Natural killer cell (primary cell): ENCODE measurements around the gene PSME2. TPM values are rescaled to one million over a fixed set of nuclear protein-coding genes. Genes with fewer than 3 reads are reported as not detected.
A peak's percentile ranks its signal among the peaks of the same experiment; 100 is the strongest.

Experiments
- ATAC-seq, 3 donors: fragments of 150-1000 bp in 2 of 3; fragments of 200-7000 bp in 1 of 3; cut with Tn5 transposase; 1 replicate in 1 of 3; 2 replicates in 2 of 3; pipeline ENCODE4 v1.10.0; 2021; ENCODE audit warnings: mild to moderate bottlenecking in 2 of 3, moderate library complexity in 2 of 3
- DNase-seq, 2 donors: peaks; one replicate each; pipeline versions ENCODE4 v3.0.0 to v3.0.0-alpha.2; 2013 to 2021; ENCODE audit warnings: mixed read lengths in 1 of 2
- H3K27ac ChIP-seq: one replicate; pipeline ENCODE4 v1.5.1; 2013; ENCODE audit warnings: mild to moderate bottlenecking, low read length
- H3K27me3 ChIP-seq: one replicate; pipeline ENCODE4 v1.6.1; 2013; ENCODE audit warnings: low read length; ENCODE audit not compliant: control insufficient read depth, insufficient read depth
- H3K36me3 ChIP-seq: one replicate; pipeline ENCODE4 v1.6.1; 2013; ENCODE audit warnings: low read length; ENCODE audit not compliant: control insufficient read depth, insufficient read depth
- H3K4me1 ChIP-seq: one replicate; pipeline ENCODE4 v1.6.1; 2013; ENCODE audit warnings: low read length; ENCODE audit not compliant: control insufficient read depth, insufficient read depth
- H3K4me3 ChIP-seq: one replicate; pipeline ENCODE4 v1.5.1; 2013; ENCODE audit warnings: low read length
- H3K9me3 ChIP-seq: one replicate; pipeline ENCODE4 v1.6.1; 2013; ENCODE audit warnings: low read length; ENCODE audit not compliant: control insufficient read depth, insufficient read depth
- H3K27ac Mint-ChIP-seq, 2 donors: one replicate each; pipeline ENCODE4 v1.8.0; 2022; ENCODE audit warnings: mild to moderate bottlenecking in 2 of 2, mixed read lengths in 2 of 2, moderate library complexity in 1 of 2
- H3K27me3 Mint-ChIP-seq, 2 donors: one replicate each; pipeline ENCODE4 v1.8.0; 2022; ENCODE audit warnings: low read depth in 2 of 2, mixed read lengths in 2 of 2
- H3K36me3 Mint-ChIP-seq: one replicate; pipeline ENCODE4 v1.8.0; 2022; ENCODE audit warnings: mixed read lengths
- H3K4me1 Mint-ChIP-seq, 2 donors: one replicate each; pipeline ENCODE4 v1.8.0; 2022; ENCODE audit warnings: mixed read lengths in 2 of 2
- H3K4me3 Mint-ChIP-seq: one replicate; pipeline ENCODE4 v1.8.0; 2022; ENCODE audit warnings: mild to moderate bottlenecking, moderate library complexity, mixed read lengths
- H3K9me3 Mint-ChIP-seq, 2 donors: one replicate each; pipeline ENCODE4 v1.8.0; 2022; ENCODE audit warnings: mixed read lengths in 2 of 2
- CTCF ChIP-seq: fragments of 200-600 bp; IDR thresholded peaks from one replicate; pipeline ENCODE4 v1.8.0; 2022; ENCODE audit warnings: antibody characterized with exemption
- WGBS: methylation state at CpG from one replicate; pipeline ENCODE4 v1.1.7; 2013; ENCODE audit warnings: missing lambda C conversion rate; ENCODE audit not compliant: insufficient coverage; 5-methylcytosine and 5-hydroxymethylcytosine counted together
- intact Hi-C: fragments of 100-400 bp; cut with micrococcal nuclease; formaldehyde crosslinking; loops from one replicate; pipeline ENCODE4 v1.14.2; 2022
- total RNA-seq, 4 donors: library from RNA; stranded (reverse); fragments of 120-200 nt in 1 of 4; gene quantifications; one replicate each; pipeline versions ENCODE4 v1.2.3 to v1.2.4, GENCODE V29; 2013 to 2022

Gene PSME2
- total RNA-seq, 3 donors from 2014 or later (not counting 1 experiment from before 2014, with no cell fraction given): 193 to 237 (median 234) TPM

GRCh38 chr14:24156840-24157239, 10.4 kb upstream of the PSME2 start:
- ATAC-seq (no peak), DNase-seq (no peak)
- Histone ChIP-seq H3K27me3 (no peaks in the 10 kb centered on the region), H3K4me3 (no peak overlapping the region), H3K27ac (no peak overlapping the region), H3K36me3 (peaks cover 64% of the 10 kb centered on the region), H3K4me1 (peaks cover 10% of the 10 kb centered on the region), H3K9me3 (no peaks in the 10 kb centered on the region)
- TF ChIP-seq CTCF: no peak
- intact Hi-C loops: no loop called here
- 92% methylated on average over 1 of the region's 1 CpG for WGBS
- Mint-ChIP-seq H3K9me3 (no peaks in the 10 kb centered on the region), H3K4me1 (peaks cover 13 to 22% of the 10 kb centered on the region in 2 donors), H3K4me3 (no peak overlapping the region), H3K27ac (no peak overlapping the region), H3K27me3 (no peaks in the 10 kb centered on the region), H3K36me3 (no peaks in the 10 kb centered on the region)

GRCh38 chr14:24155100-24155499, 8.7 kb upstream of the PSME2 start:
- Mint-ChIP-seq H3K27ac (peak overlapping the region in 1 of 2 donors; percentile 56), H3K4me3 (no peak overlapping the region), H3K27me3 (no peaks in the 10 kb centered on the region), H3K9me3 (no peaks in the 10 kb centered on the region), H3K36me3 (no peaks in the 10 kb centered on the region), H3K4me1 (peaks cover 10 to 15% of the 10 kb centered on the region in 2 donors)
- H3K36me3 ChIP-seq: peaks cover 74% of the 10 kb centered on the region
- H3K4me3 ChIP-seq: no peak overlapping the region
- peaks cover under 1% of the 10 kb centered on the region for H3K4me1 ChIP-seq
- no peak overlapping the region for H3K27ac ChIP-seq
- H3K9me3 ChIP-seq: no peaks in the 10 kb centered on the region
- DNase-seq: no peak
- intact Hi-C loops: no loop called here
- no peaks in the 10 kb centered on the region for H3K27me3 ChIP-seq
- WGBS: 97% methylated on average over 10 of the region's 10 CpGs
- TF ChIP-seq CTCF: no peak
- no peak for ATAC-seq

- H3K4me3 ChIP-seq: no peak overlapping the region
- H3K27me3 Mint-ChIP-seq: no peaks in the 10 kb centered on the region
- H3K4me1 ChIP-seq: peaks cover 12% of the 10 kb centered on the region
- intact Hi-C loops: no loop called here
- WGBS: 98% methylated on average over 16 of the region's 16 CpGs
- ATAC-seq (no peak), DNase-seq (no peak)
- H3K27me3 ChIP-seq: no peaks in the 10 kb centered on the region
- H3K4me1 Mint-ChIP-seq: peaks cover 33 to 43% of the 10 kb centered on the region in 2 donors
- no peak overlapping the region for H3K27ac Mint-ChIP-seq
- peaks cover 58% of the 10 kb centered on the region for H3K36me3 ChIP-seq
- no peaks in the 10 kb centered on the region for H3K36me3 Mint-ChIP-seq
- H3K4me3 Mint-ChIP-seq: no peak overlapping the region
- H3K9me3 ChIP-seq: no peaks in the 10 kb centered on the region
- no peak for TF ChIP-seq CTCF
- H3K9me3 Mint-ChIP-seq: no peaks in the 10 kb centered on the region
- no peak overlapping the region for H3K27ac ChIP-seq
These were observed 5.1 kb upstream of the PSME2 start for GRCh38 chr14:24151404-24152080.

GRCh38 chr14:24150993-24151392, 4.6 kb upstream of the PSME2 start:
- peaks cover 54% of the 10 kb centered on the region for H3K36me3 ChIP-seq
- intact Hi-C loops: no loop called here
- H3K27me3 Mint-ChIP-seq: no peaks in the 10 kb centered on the region
- no peaks in the 10 kb centered on the region for H3K9me3 Mint-ChIP-seq
- DNase-seq (no peak), ATAC-seq (no peak)
- H3K27me3 ChIP-seq: no peaks in the 10 kb centered on the region
- H3K4me1 Mint-ChIP-seq: peaks cover 34 to 49% of the 10 kb centered on the region in 2 donors
- no peak for TF ChIP-seq CTCF
- H3K9me3 ChIP-seq: no peaks in the 10 kb centered on the region
- peaks cover 16% of the 10 kb centered on the region for H3K4me1 ChIP-seq
- H3K4me3 Mint-ChIP-seq: no peak overlapping the region
- H3K27ac ChIP-seq: no peak overlapping the region
- H3K27ac Mint-ChIP-seq: no peak overlapping the region
- H3K4me3 ChIP-seq: no peak overlapping the region
- H3K36me3 Mint-ChIP-seq: no peaks in the 10 kb centered on the region
- 97% methylated on average over 9 of the region's 9 CpGs for WGBS
